Activated naive CD8-positive, alpha-beta T cell treated with anti-CD3 and anti-CD28 coated beads, Interleukin-2, amount 10 ng/mL, durations not matched to agents 7 days and 5 days (primary cell): ENCODE results near the gene PCSK1. TPM values are rescaled to one million over a fixed set of nuclear protein-coding genes. Genes with fewer than 3 reads are reported as not detected.

Experiments
- ATAC-seq: fragments of 150-1000 bp; cut with Tn5 transposase; one replicate; pipeline ENCODE4 v1.10.0; 2021; ENCODE audit warnings: low read depth, moderate library complexity
- POLR2A ChIA-PET: fragments of 350-600 bp; sonication (Branson Sonifier 250); formaldehyde crosslinking; loops from one replicate; lab custom pipeline; 2021; ENCODE audit warnings: antibody characterized with exemption; lab: Charles Lee
- DNase-seq: peaks from one replicate; pipeline ENCODE4 v3.0.0; 2021
- H3K27ac Mint-ChIP-seq: one replicate; pipeline ENCODE4 v1.8.0; 2022; ENCODE audit warnings: mild to moderate bottlenecking, mixed read lengths
- H3K27me3 Mint-ChIP-seq: one replicate; pipeline ENCODE4 v1.8.0; 2022; ENCODE audit warnings: mild to moderate bottlenecking, moderate library complexity, mixed read lengths
- H3K36me3 Mint-ChIP-seq: one replicate; pipeline ENCODE4 v1.8.0; 2021; ENCODE audit warnings: mild to moderate bottlenecking, mixed read lengths
- H3K4me1 Mint-ChIP-seq: one replicate; pipeline ENCODE4 v1.8.0; 2021; ENCODE audit warnings: mixed read lengths
- H3K4me3 Mint-ChIP-seq: one replicate; pipeline ENCODE4 v1.8.0; 2022; ENCODE audit warnings: mild to moderate bottlenecking, moderate library complexity, mixed read lengths
- H3K9me3 Mint-ChIP-seq: one replicate; pipeline ENCODE4 v1.8.0; 2021; ENCODE audit warnings: mixed read lengths
- total RNA-seq, 2 experiments: library from RNA; stranded (reverse); gene quantifications; one replicate each; pipeline ENCODE4 v1.2.3, GENCODE V29; 2021

The PCSK1 gene
- total RNA-seq, 2 experiments from 2014 or later, result not detected

- no peaks in the 10 kb centered on the region for H3K9me3 Mint-ChIP-seq
- no peak for ATAC-seq
- no peak for DNase-seq
- no peak overlapping the region for H3K4me3 Mint-ChIP-seq
- H3K27ac Mint-ChIP-seq, result no peak overlapping the region
- POLR2A ChIA-PET, result no interaction called here
- peaks cover 11% of the 10 kb centered on the region for H3K4me1 Mint-ChIP-seq
- no peaks in the 10 kb centered on the region for H3K36me3 Mint-ChIP-seq
- H3K27me3 Mint-ChIP-seq, result peaks cover 15% of the 10 kb centered on the region
Observed at GRCh38 chr5:96343094-96343493, 90.0 kb downstream of the PCSK1 start.

GRCh38 chr5:96342581-96342980, 90.5 kb downstream of the PCSK1 start:
- DNase-seq (no peak), ATAC-seq (no peak)
- H3K9me3 Mint-ChIP-seq, result no peaks in the 10 kb centered on the region
- peaks cover 15% of the 10 kb centered on the region for H3K27me3 Mint-ChIP-seq
- H3K4me3 Mint-ChIP-seq, result no peak overlapping the region
- peaks cover 11% of the 10 kb centered on the region for H3K4me1 Mint-ChIP-seq
- H3K36me3 Mint-ChIP-seq, result no peaks in the 10 kb centered on the region
- no peak overlapping the region for H3K27ac Mint-ChIP-seq
- POLR2A ChIA-PET, result no interaction called here

Other genes with a start within 250 kb of the PCSK1 start
- 100 to 1,000 TPM; 165 to 174 TPM for gene CAST, start 229.1 kb upstream of the PCSK1 start, total RNA-seq